SK-N-SH (cell line): ENCODE data around the gene LSM10. TPM values are rescaled to one million over a fixed set of nuclear protein-coding genes. Genes with fewer than 3 reads are reported as not detected.

Source experiments
- CTCF ChIA-PET: fragments of 300-600, 350-600 bp; formaldehyde crosslinking; extraction: SDS; loops from one replicate; lab custom pipeline; 2021; lab: Yijun Ruan, JAX
- POLR2A ChIA-PET: fragments of 350-600 bp; sonication (Branson Sonifier 250); formaldehyde crosslinking; extraction: SDS; loops from one replicate; lab custom pipeline; 2020; ENCODE audit warnings: antibody characterized with exemption, inconsistent platforms; lab: Yijun Ruan, JAX
- DNase-seq: peaks from one replicate; pipeline ENCODE4 v3.0.0; 2012
- H2AFZ ChIP-seq: fragments of 200-600 bp; sonication (generic); 2 replicates; pipeline ENCODE4 v1.8.1; 2016; ENCODE audit warnings: antibody characterized with exemption, mild to moderate bottlenecking, low read depth
- H3F3A ChIP-seq: fragments of 200-600 bp; sonication (generic); replicated peaks from 2 replicates; pipeline ENCODE3; 2016; ENCODE audit warnings: antibody characterized with exemption, mild to moderate bottlenecking; ENCODE audit not compliant: insufficient read depth
- H3K27ac ChIP-seq, 2 experiments: fragments of 200-500 bp in 1 of 2; fragments of 200-600 bp in 1 of 2; sonication (Bioruptor generic) in 1 of 2; sonication (generic), shearing (Covaris generic) in 1 of 2; 2 replicates each; pipeline versions ENCODE4 v1.5.1 to v1.6.1; 2014 to 2016; ENCODE audit warnings: low read depth in 2 of 2, inconsistent platforms in 1 of 2, low read length in 1 of 2, mild to moderate bottlenecking in 1 of 2, mixed read lengths in 1 of 2
- H3K27me3 ChIP-seq: fragments of 200-600 bp; sonication (generic), shearing (Covaris generic); 2 replicates; pipeline ENCODE4 v1.6.1; 2016; ENCODE audit warnings: mixed run types; ENCODE audit not compliant: insufficient read depth
- H3K36me3 ChIP-seq, 2 experiments: fragments of 200-500 bp in 1 of 2; fragments of 200-600 bp in 1 of 2; sonication (Bioruptor generic) in 1 of 2; sonication (generic) in 1 of 2; replicated peaks in 1 of 2; 2 replicates each; pipeline versions ENCODE3 to v1.5.1; 2014 to 2016; ENCODE audit warnings: low read length in 1 of 2, mild to moderate bottlenecking in 1 of 2; ENCODE audit not compliant: insufficient read depth in 2 of 2, control insufficient read depth in 1 of 2
- H3K4me1 ChIP-seq, 2 experiments: fragments of 200-500 bp in 1 of 2; fragments of 200-600 bp in 1 of 2; sonication (Bioruptor generic) in 1 of 2; sonication (generic), shearing (Covaris generic) in 1 of 2; 2 replicates each; pipeline versions ENCODE4 v1.5.1 to v1.6.1; 2014 to 2016; ENCODE audit warnings: low read depth in 1 of 2, low read length in 1 of 2, mixed run types in 1 of 2; ENCODE audit not compliant: insufficient read depth in 2 of 2, control insufficient read depth in 1 of 2
- H3K4me2 ChIP-seq: fragments of 200-600 bp; sonication (generic), shearing (Covaris generic); 2 replicates; pipeline ENCODE4 v1.6.1; 2017; ENCODE audit warnings: mixed run types
- H3K4me3 ChIP-seq, 2 experiments: fragments of 200-500 bp in 1 of 2; fragments of 200-600 bp in 1 of 2; sonication (Bioruptor generic) in 1 of 2; sonication (generic), shearing (Covaris generic) in 1 of 2; 2 replicates each; pipeline versions ENCODE4 v1.5.1 to v1.8.1; 2014 to 2016; ENCODE audit warnings: low read depth in 2 of 2, inconsistent platforms in 1 of 2, low read length in 1 of 2, mild to moderate bottlenecking in 1 of 2, mixed read lengths in 1 of 2, moderate library complexity in 1 of 2
- H3K79me2 ChIP-seq: fragments of 200-600 bp; sonication (generic); 2 replicates; pipeline ENCODE4 v1.8.1; 2017; ENCODE audit warnings: mild to moderate bottlenecking; ENCODE audit not compliant: insufficient read depth
- H3K9ac ChIP-seq: fragments of 200-600 bp; sonication (generic); 2 replicates; pipeline ENCODE4 v1.6.1; 2017; ENCODE audit warnings: mixed run types
- H3K9me2 ChIP-seq: fragments of 200-600 bp; sonication (generic); 2 replicates; pipeline ENCODE4 v1.6.1; 2017; ENCODE audit warnings: mixed run types
- H3K9me3 ChIP-seq: fragments of 200-600 bp; sonication (generic); 2 replicates; pipeline ENCODE4 v1.6.1; 2017; ENCODE audit warnings: mixed run types, mild to moderate bottlenecking, moderate library complexity
- H4K20me1 ChIP-seq: fragments of 200-600 bp; sonication (generic); 2 replicates; pipeline ENCODE4 v1.6.1; 2017; ENCODE audit warnings: mild to moderate bottlenecking, mixed run types; ENCODE audit not compliant: insufficient read depth
- CHD2 ChIP-seq: fragments of 150-350 bp; IDR thresholded peaks from 2 replicates; pipeline ENCODE4 v1.6.1; 2018; ENCODE audit warnings: low read length; ENCODE audit not compliant: partially characterized antibody
- EZH2phosphoT487 ChIP-seq: fragments of 200-600 bp; sonication (generic); IDR thresholded peaks from 2 replicates; pipeline ENCODE4 v1.6.1; 2017; ENCODE audit warnings: low read depth, mixed run types, mild to moderate bottlenecking, antibody characterized with exemption, moderate library complexity, borderline replicate concordance
- FOSL2 ChIP-seq: IDR thresholded peaks from 2 replicates; pipeline ENCODE4 v1.4.0; 2012; ENCODE audit warnings: low read depth, mild to moderate bottlenecking, moderate library complexity, borderline replicate concordance
- FOXM1 ChIP-seq: IDR thresholded peaks from 2 replicates; pipeline ENCODE4 v1.4.0; 2012; ENCODE audit warnings: low read depth, mild to moderate bottlenecking
- GATA2 ChIP-seq: sonication (generic); formaldehyde crosslinking; IDR thresholded peaks from 2 replicates; pipeline ENCODE4 v1.5.0; 2020; ENCODE audit warnings: mild to moderate bottlenecking, missing genetic modification reagents
- NFIC ChIP-seq: IDR thresholded peaks from 2 replicates; pipeline ENCODE4 v1.4.0; 2012; ENCODE audit warnings: borderline replicate concordance
- RFX5 ChIP-seq: IDR thresholded peaks from 2 replicates; pipeline ENCODE4 v1.6.1; 2012; ENCODE audit warnings: mild to moderate bottlenecking, improper control_type of control experiment, low read length
- TCF12 ChIP-seq: IDR thresholded peaks from 2 replicates; pipeline ENCODE4 v1.4.0; 2012
- TEAD4 ChIP-seq: IDR thresholded peaks from 2 replicates; pipeline ENCODE4 v1.4.0; 2012; ENCODE audit warnings: mild to moderate bottlenecking, borderline replicate concordance; ENCODE audit not compliant: insufficient read depth
- WGBS: methylation state at CpG from one replicate; pipeline ENCODE4 v1.1.6; 2017; ENCODE audit warnings: low lambda C conversion rate; 5-methylcytosine and 5-hydroxymethylcytosine counted together
- polyA plus RNA-seq, 3 experiments: library from polyadenylated mRNA; depleted of rRNA; stranded (reverse); fragments of >200 nt; gene quantifications; 2 replicates each; pipeline ENCODE4 v1.2.3, GENCODE V29; 2012
- TF ChIP-seq, protein P1 (sequence below): fragments of 200-600 bp; sonication (generic); IDR thresholded peaks from 2 replicates; pipeline ENCODE4 v1.6.1; 2017; ENCODE audit warnings: antibody characterized with exemption, mild to moderate bottlenecking, moderate library complexity
- TF ChIP-seq, protein P2 (sequence below): IDR thresholded peaks from 2 replicates; pipeline ENCODE4 v1.4.0; 2012; ENCODE audit warnings: low read depth, borderline replicate concordance
- TF ChIP-seq, protein P3 (sequence below): IDR thresholded peaks from 2 replicates; pipeline ENCODE4 v1.4.0; 2012; ENCODE audit warnings: low read depth

Gene LSM10
- polyA plus RNA-seq, 1 of the 3 experiments (the other 2 are of a cell fraction): 96.8 TPM

DNA sequence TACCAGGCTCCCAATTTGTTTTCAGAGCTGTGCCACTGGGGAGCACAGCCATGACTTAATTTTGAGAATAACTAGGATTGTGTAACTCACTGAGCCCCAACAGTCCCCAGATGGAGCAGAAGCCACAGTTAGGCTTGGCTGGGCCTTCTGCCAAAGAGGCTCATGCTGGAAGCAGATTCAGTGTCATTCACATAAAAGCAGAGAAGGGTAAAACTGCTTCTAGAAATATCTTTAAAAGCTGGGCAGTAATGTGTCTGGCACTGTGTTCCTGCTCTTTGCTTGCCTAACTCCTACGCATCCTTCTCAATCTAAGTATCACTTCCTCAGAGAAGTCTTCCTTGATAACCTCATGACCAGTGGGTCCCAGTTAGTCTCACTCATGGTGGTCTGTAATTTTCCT lies 32.3 kb downstream of the LSM10 start:
- Histone ChIP-seq H3K4me1 (peaks cover 20 to 34% of the 10 kb centered on the region in 2 experiments), H3K27me3 (no peaks in the 10 kb centered on the region), H3K9me2 (no peaks in the 10 kb centered on the region), H4K20me1 (no peaks in the 10 kb centered on the region), H3K36me3 (peaks cover 10 to 57% of the 10 kb centered on the region in 2 experiments), H2AFZ (no peak overlapping the region), H3K9ac (peak overlapping the region; percentile 13; the same call in 1 of the 2 replicates), H3K9me3 (no peaks in the 10 kb centered on the region), H3K4me3 (no peak overlapping the region), H3K79me2 (peaks cover 99% of the 10 kb centered on the region), H3F3A (peaks cover 22% of the 10 kb centered on the region), H3K4me2 (0 out of 2 replicates have a peak overlapping the region, but pooled peaks have one; percentile 46), H3K27ac (peak overlapping the region; percentile 57 to 86)
- CTCF ChIA-PET: interaction anchor here (0.8 to 6.2 kb wide), 6 partner anchors 15 to 216 kb away, joined by 3 to 103 read pairs (median 52); partner anchors contain the start of genes STK40 and TRAPPC3
- POLR2A ChIA-PET: interaction anchor here (1.3 to 1.4 kb wide), 2 partner anchors 14 to 42 kb away, joined by 3 to 10 read pairs; partner anchors contain the start of gene EVA1B
- TF ChIP-seq, protein P1, sequence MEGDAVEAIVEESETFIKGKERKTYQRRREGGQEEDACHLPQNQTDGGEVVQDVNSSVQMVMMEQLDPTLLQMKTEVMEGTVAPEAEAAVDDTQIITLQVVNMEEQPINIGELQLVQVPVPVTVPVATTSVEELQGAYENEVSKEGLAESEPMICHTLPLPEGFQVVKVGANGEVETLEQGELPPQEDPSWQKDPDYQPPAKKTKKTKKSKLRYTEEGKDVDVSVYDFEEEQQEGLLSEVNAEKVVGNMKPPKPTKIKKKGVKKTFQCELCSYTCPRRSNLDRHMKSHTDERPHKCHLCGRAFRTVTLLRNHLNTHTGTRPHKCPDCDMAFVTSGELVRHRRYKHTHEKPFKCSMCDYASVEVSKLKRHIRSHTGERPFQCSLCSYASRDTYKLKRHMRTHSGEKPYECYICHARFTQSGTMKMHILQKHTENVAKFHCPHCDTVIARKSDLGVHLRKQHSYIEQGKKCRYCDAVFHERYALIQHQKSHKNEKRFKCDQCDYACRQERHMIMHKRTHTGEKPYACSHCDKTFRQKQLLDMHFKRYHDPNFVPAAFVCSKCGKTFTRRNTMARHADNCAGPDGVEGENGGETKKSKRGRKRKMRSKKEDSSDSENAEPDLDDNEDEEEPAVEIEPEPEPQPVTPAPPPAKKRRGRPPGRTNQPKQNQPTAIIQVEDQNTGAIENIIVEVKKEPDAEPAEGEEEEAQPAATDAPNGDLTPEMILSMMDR: no peak
- TF ChIP-seq, protein P2, sequence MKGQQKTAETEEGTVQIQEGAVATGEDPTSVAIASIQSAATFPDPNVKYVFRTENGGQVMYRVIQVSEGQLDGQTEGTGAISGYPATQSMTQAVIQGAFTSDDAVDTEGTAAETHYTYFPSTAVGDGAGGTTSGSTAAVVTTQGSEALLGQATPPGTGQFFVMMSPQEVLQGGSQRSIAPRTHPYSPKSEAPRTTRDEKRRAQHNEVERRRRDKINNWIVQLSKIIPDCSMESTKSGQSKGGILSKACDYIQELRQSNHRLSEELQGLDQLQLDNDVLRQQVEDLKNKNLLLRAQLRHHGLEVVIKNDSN: no peak
- TF ChIP-seq NFIC (peak; percentile 42; the same call in 1 of the 2 replicates), RFX5 (no peak), TEAD4 (no peak), GATA2 (CRISPR knock-in tag) (no peak), TCF12 (peak; percentile 25)
- TF ChIP-seq, protein P3, sequence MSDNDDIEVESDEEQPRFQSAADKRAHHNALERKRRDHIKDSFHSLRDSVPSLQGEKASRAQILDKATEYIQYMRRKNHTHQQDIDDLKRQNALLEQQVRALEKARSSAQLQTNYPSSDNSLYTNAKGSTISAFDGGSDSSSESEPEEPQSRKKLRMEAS: peak; percentile 55; the same call in 1 of the 2 replicates
- no peak for DNase-seq
- 100% methylated on average over 1 of the region's 1 CpG for WGBS

DNA sequence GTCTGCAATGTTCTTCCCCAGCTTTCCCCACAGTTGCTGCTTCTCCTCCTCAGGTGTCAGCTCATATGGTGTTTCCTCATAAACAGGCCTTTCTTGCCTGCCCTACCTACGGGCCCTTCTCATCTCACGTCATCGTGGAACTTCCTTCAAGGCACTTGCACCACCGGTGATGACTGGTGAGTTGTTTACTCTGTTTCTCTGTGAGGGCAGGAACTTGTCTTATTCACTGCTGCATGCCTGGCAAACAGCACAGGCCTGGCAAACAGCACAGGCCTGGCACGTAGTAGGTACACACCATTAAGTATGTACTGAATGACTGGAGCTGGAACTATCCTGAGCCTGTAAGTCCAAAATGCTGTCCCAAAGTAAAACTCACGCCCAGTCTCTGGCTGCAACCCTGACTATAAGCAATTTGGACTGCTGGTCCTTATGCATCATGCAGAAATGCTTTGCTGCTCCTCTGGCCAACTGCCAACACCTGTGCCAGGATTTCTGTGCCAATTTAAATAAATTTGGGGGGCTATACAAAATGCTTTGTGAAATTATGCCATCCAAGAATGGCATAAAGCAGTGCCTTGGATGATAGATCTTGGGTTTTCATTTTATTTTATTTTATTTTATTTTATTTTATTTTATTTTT lies 37.7 kb downstream of the LSM10 start:
- Histone ChIP-seq H3F3A (peaks cover 15% of the 10 kb centered on the region), H3K36me3 (peaks cover 40 to 56% of the 10 kb centered on the region in 2 experiments), H4K20me1 (0 out of 2 replicates have a peak, but pooled peaks cover 3% of the 10 kb centered on the region), H3K27me3 (no peaks in the 10 kb centered on the region), H3K4me3 (no peak overlapping the region), H2AFZ (no peak overlapping the region), H3K27ac (peak overlapping the region in 1 of 2 experiments; percentile 11; a peak in 2 of 4 replicates), H3K79me2 (peaks cover 66% of the 10 kb centered on the region), H3K4me1 (peaks cover 0 to under 1% of the 10 kb centered on the region in 2 experiments; a peak in 1 of 4 replicates), H3K9ac (no peak overlapping the region), H3K9me2 (no peaks in the 10 kb centered on the region), H3K9me3 (no peaks in the 10 kb centered on the region), H3K4me2 (no peak overlapping the region)
- ChIA-PET POLR2A (interaction anchor here (1.9 kb wide), 1 partner anchor 8 kb away, joined by 4 read pairs; no protein-coding TSS in a partner anchor), CTCF (interaction anchor here (1.1 to 4.1 kb wide), 3 partner anchors 9 to 60 kb away, joined by 3 to 24 read pairs (median 3); partner anchors contain the start of gene EVA1B)
- 81% methylated on average over 6 of the region's 6 CpGs for WGBS
- DNase-seq: no peak
- TF ChIP-seq FOXM1 (no peak), GATA2 (CRISPR knock-in tag) (no peak), FOSL2 (no peak), EZH2phosphoT487 (no peak), TCF12 (no peak), CHD2 (no peak)
- TF ChIP-seq, protein P1: no peak
- TF ChIP-seq, protein P3: no peak
